ENCODE measurements around the gene OR5AN1. TPM values are rescaled to one million over a fixed set of nuclear protein-coding genes. Genes with fewer than 3 reads are reported as not detected.

The OR5AN1 gene
- total and polyA plus RNA-seq, 2 of the 8 experiments (the other 6 are each of a cell fraction or from before 2014, with no cell fraction given): not detected

DNA sequence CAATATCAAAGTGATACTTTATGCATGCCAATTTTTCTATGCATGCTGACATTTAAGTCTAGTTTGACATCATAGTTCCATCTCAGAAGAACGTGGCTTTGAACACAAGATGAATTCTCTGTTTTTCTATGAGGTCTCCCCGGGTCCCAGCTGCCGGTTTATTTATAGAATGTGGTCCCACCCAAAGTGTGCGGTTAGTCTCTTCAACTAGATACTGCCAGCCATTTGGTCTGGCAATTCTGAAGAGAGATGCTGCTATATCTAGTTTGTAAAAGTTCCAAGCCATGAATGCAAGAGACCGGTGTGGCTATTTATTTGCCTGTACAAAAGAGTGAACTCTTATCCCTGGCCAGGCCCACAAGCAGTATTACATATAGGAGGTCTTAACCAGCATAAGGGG lies 58.3 kb downstream of the OR5AN1 start (continued):
- TF ChIP-seq, protein P1, sequence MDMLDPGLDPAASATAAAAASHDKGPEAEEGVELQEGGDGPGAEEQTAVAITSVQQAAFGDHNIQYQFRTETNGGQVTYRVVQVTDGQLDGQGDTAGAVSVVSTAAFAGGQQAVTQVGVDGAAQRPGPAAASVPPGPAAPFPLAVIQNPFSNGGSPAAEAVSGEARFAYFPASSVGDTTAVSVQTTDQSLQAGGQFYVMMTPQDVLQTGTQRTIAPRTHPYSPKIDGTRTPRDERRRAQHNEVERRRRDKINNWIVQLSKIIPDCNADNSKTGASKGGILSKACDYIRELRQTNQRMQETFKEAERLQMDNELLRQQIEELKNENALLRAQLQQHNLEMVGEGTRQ (IDR thresholded peaks at IDR 0.05; ENCODE audit: low read length): no peak
- TF ChIP-seq TBP (IDR thresholded peaks at IDR 0.05; ENCODE audit: low read depth, low read length) (no peak), CHD2 (IDR thresholded peaks at IDR 0.05; ENCODE audit: low read length) (no peak), POLR2AphosphoS5 (IDR thresholded peaks at IDR 0.05; ENCODE audit: low read depth, low read length) (no peak), POU5F1 (IDR thresholded peaks at IDR 0.05; ENCODE audit: low read depth, low read length) (no peak), NRF1 (IDR thresholded peaks at IDR 0.05; ENCODE audit: low read depth, low read length) (no peak), KDM1A (IDR thresholded peaks at IDR 0.05; ENCODE audit: borderline replicate concordance, low read length) (no peak), SIRT6 (IDR thresholded peaks at IDR 0.05; ENCODE audit: low read length) (no peak)

Data from H1 (cell line).